H9 (cell line): ENCODE results near the gene WSCD1. TPM values are rescaled to one million over a fixed set of nuclear protein-coding genes. Genes with fewer than 3 reads are reported as not detected.

ENCODE experiments used
- DNase-seq: peaks from one replicate; pipeline ENCODE4 v3.0.0-alpha.2; 2017
- H2AFZ ChIP-seq: one replicate; pipeline ENCODE4 v1.6.1; 2013; ENCODE audit warnings: mild to moderate bottlenecking, low read length, control low read depth, moderate library complexity
- H2AK5ac ChIP-seq: 2 replicates; pipeline ENCODE4 v1.6.1; 2013; ENCODE audit warnings: low read length, control low read depth, mixed read lengths; ENCODE audit not compliant: insufficient read length
- H2BK120ac ChIP-seq: one replicate; pipeline ENCODE4 v1.6.1; 2013; ENCODE audit warnings: low read depth, mild to moderate bottlenecking, low read length, control low read depth, inconsistent platforms; ENCODE audit not compliant: poor library complexity, severe bottlenecking
- H2BK12ac ChIP-seq: 2 replicates; pipeline ENCODE4 v1.6.1; 2013; ENCODE audit warnings: low read length, control low read depth, mixed read lengths, low read depth; ENCODE audit not compliant: insufficient read length
- H2BK15ac ChIP-seq: 2 replicates; pipeline ENCODE4 v1.6.1; 2013; ENCODE audit warnings: low read depth, low read length, control low read depth
- H2BK20ac ChIP-seq: one replicate; pipeline ENCODE4 v1.6.1; 2013; ENCODE audit warnings: low read depth, mild to moderate bottlenecking, low read length, control low read depth, inconsistent platforms; ENCODE audit not compliant: poor library complexity, severe bottlenecking
- H2BK5ac ChIP-seq: 2 replicates; pipeline ENCODE4 v1.6.1; 2013; ENCODE audit warnings: low read length, control low read depth, mixed read lengths; ENCODE audit not compliant: insufficient read length
- H3K14ac ChIP-seq: 2 replicates; pipeline ENCODE4 v1.6.1; 2013; ENCODE audit warnings: low read length, control low read depth; ENCODE audit not compliant: insufficient read depth
- H3K18ac ChIP-seq: 2 replicates; pipeline ENCODE4 v1.6.1; 2013; ENCODE audit warnings: low read depth, mild to moderate bottlenecking, mixed read lengths, low read length, control low read depth; ENCODE audit not compliant: insufficient read length
- H3K23ac ChIP-seq: 2 replicates; pipeline ENCODE4 v1.6.1; 2013; ENCODE audit warnings: low read length, control low read depth, mixed read lengths, low read depth; ENCODE audit not compliant: insufficient read length
- H3K23me2 ChIP-seq: 2 replicates; pipeline ENCODE4 v1.6.1; 2013; ENCODE audit warnings: low read depth, mild to moderate bottlenecking, mixed read lengths, low read length, control low read depth; ENCODE audit not compliant: insufficient read length, poor library complexity, severe bottlenecking
- H3K27ac ChIP-seq: 2 replicates; pipeline ENCODE4 v1.5.1; 2013; ENCODE audit warnings: low read length, control low read depth, mixed read lengths, low read depth; ENCODE audit not compliant: insufficient read length
- H3K27me3 ChIP-seq: 2 replicates; pipeline ENCODE4 v1.6.1; 2013; ENCODE audit warnings: low read length, control low read depth, inconsistent platforms; ENCODE audit not compliant: insufficient read depth
- H3K4ac ChIP-seq: 2 replicates; pipeline ENCODE4 v1.6.1; 2013; ENCODE audit warnings: low read depth, mild to moderate bottlenecking, control low read depth, inconsistent platforms, low read length, moderate library complexity
- H3K4me1 ChIP-seq: 2 replicates; pipeline ENCODE4 v1.6.1; 2013; ENCODE audit warnings: low read length, control low read depth, inconsistent platforms; ENCODE audit not compliant: insufficient read depth
- H3K4me2 ChIP-seq: 2 replicates; pipeline ENCODE4 v1.6.1; 2013; ENCODE audit warnings: low read length, control low read depth, mixed read lengths; ENCODE audit not compliant: insufficient read length, insufficient read depth
- H3K56ac ChIP-seq: 2 replicates; pipeline ENCODE4 v1.6.1; 2013; ENCODE audit warnings: low read depth, mild to moderate bottlenecking, mixed read lengths, low read length, control low read depth; ENCODE audit not compliant: insufficient read length
- H3K79me1 ChIP-seq: 2 replicates; pipeline ENCODE4 v1.6.1; 2013; ENCODE audit warnings: low read depth, mild to moderate bottlenecking, moderate library complexity, low read length, control low read depth, inconsistent platforms; ENCODE audit not compliant: insufficient read depth, poor library complexity, severe bottlenecking
- H3K79me2 ChIP-seq: 2 replicates; pipeline ENCODE4 v1.6.1; 2013; ENCODE audit warnings: low read length, control low read depth, inconsistent platforms; ENCODE audit not compliant: insufficient read depth
- H3K9ac ChIP-seq: 2 replicates; pipeline ENCODE4 v1.6.1; 2013; ENCODE audit warnings: low read length, control low read depth, mixed read lengths; ENCODE audit not compliant: insufficient read length; ENCODE audit errors: extremely low read depth
- H3K9me3 ChIP-seq: one replicate; pipeline ENCODE4 v1.6.1; 2013; ENCODE audit warnings: low read depth, low read length, inconsistent platforms; ENCODE audit not compliant: control insufficient read depth
- H3T11ph ChIP-seq: one replicate; pipeline ENCODE4 v1.6.1; 2013; ENCODE audit warnings: mild to moderate bottlenecking, low read length, control low read depth, inconsistent platforms
- H4K20me1 ChIP-seq: one replicate; pipeline ENCODE4 v1.6.1; 2013; ENCODE audit not compliant: control insufficient read depth, insufficient read length, insufficient read depth
- H4K5ac ChIP-seq: 2 replicates; pipeline ENCODE4 v1.6.1; 2013; ENCODE audit warnings: low read depth, mild to moderate bottlenecking, mixed read lengths, low read length, control low read depth; ENCODE audit not compliant: insufficient read length
- H4K8ac ChIP-seq: replicated peaks from 2 replicates; pipeline ENCODE4 v1.6.1; 2013; ENCODE audit warnings: low read length, control low read depth, mixed read lengths, low read depth; ENCODE audit not compliant: insufficient read length
- H4K91ac ChIP-seq: 2 replicates; pipeline ENCODE4 v1.6.1; 2013; ENCODE audit warnings: low read depth, mild to moderate bottlenecking, moderate library complexity, mixed read lengths, low read length, control low read depth; ENCODE audit not compliant: insufficient read length
- H3K27ac Mint-ChIP-seq, 3 experiments: 2 replicates in 2 of 3; 3 replicates in 1 of 3; pipeline ENCODE4 v1.8.0; 2020 to 2021; ENCODE audit warnings: mixed read lengths in 3 of 3, mild to moderate bottlenecking in 1 of 3, moderate library complexity in 1 of 3
- H3K27me3 Mint-ChIP-seq: 2 replicates; pipeline ENCODE4 v1.8.0; 2021; ENCODE audit warnings: low read depth, mild to moderate bottlenecking, moderate library complexity, mixed read lengths
- H3K36me3 Mint-ChIP-seq, 3 experiments: 2 replicates in 2 of 3; 3 replicates in 1 of 3; pipeline ENCODE4 v1.8.0; 2020 to 2021; ENCODE audit warnings: low read depth in 3 of 3, mixed read lengths in 3 of 3; ENCODE audit not compliant: insufficient read depth in 1 of 3
- H3K4me1 Mint-ChIP-seq, 2 experiments: 2 replicates each; pipeline ENCODE4 v1.8.0; 2020; ENCODE audit warnings: mixed read lengths in 2 of 2
- H3K4me3 Mint-ChIP-seq, 2 experiments: 2 replicates in 1 of 2; 3 replicates in 1 of 2; pipeline ENCODE4 v1.8.0; 2020 to 2021; ENCODE audit warnings: mild to moderate bottlenecking in 2 of 2, mixed read lengths in 2 of 2, moderate library complexity in 1 of 2
- H3K9me3 Mint-ChIP-seq, 2 experiments: 2 replicates in 1 of 2; 3 replicates in 1 of 2; pipeline ENCODE4 v1.8.0; 2020; ENCODE audit warnings: mild to moderate bottlenecking in 2 of 2, mixed read lengths in 2 of 2, moderate library complexity in 1 of 2
- CTCF ChIP-seq: fragments of 200-600 bp; sonication (generic); conservative IDR thresholded peaks from 3 replicates; pipeline ENCODE4 v1.8.0; 2021; ENCODE audit warnings: antibody characterized with exemption, mild to moderate bottlenecking
- WGBS: extraction: QIAGEN DNeasy Blood & Tissue Kit; methylation state at CpG from one replicate; pipeline ENCODE4 v1.1.7; 2013; ENCODE audit warnings: missing lambda C conversion rate, low lambda C conversion rate, mixed read lengths; ENCODE audit not compliant: insufficient read length; ENCODE audit errors: extremely low coverage; 5-methylcytosine and 5-hydroxymethylcytosine counted together
- total RNA-seq: library from RNA; stranded (reverse); gene quantifications from 2 replicates; pipeline ENCODE4 v1.2.1, GENCODE V29; 2021

Gene WSCD1
- total RNA-seq, 1 experiment from 2014 or later, result 33.6 TPM

DNA sequence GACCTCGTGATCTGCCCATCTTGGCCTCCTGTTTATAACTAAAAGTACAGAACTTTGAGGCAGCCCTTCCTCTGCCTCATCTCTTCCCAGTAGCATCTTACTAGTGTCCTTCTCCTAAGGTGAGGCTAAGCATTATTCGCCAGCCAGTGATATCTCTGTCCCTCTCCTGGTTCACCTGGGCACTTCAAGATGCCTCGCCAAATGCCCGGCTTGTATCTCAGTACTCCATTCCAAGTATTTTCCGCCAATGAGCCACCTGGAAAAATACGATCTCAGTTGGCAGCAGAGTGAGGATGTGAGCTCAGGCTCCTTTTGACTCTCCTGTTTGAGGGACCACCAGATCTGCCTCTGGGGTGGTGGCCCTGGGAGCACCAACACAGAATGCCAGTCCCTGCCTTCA is 25.9 kb upstream of the WSCD1 start:
- H3K23me2 ChIP-seq, result no peaks in the 10 kb centered on the region
- no peak overlapping the region for H3K14ac ChIP-seq
- H2BK15ac ChIP-seq, result no peak overlapping the region
- no peaks in the 10 kb centered on the region for H3K9me3 ChIP-seq
- no peak overlapping the region for H3K23ac ChIP-seq
- no peaks in the 10 kb centered on the region for H3K27me3 ChIP-seq
- no peak overlapping the region for H4K5ac ChIP-seq
- H3K4me3 Mint-ChIP-seq, result no peak overlapping the region
- no peak overlapping the region for H2AFZ ChIP-seq
- WGBS, result no CpG with 5 or more reads among the region's 6 CpGs
- no peaks in the 10 kb centered on the region; the same call in 1 of the 2 replicates for H3K27me3 Mint-ChIP-seq
- no peak overlapping the region for H3K18ac ChIP-seq
- no peak overlapping the region for H3K27ac Mint-ChIP-seq
- no peak overlapping the region for H3K9ac ChIP-seq
- no peak overlapping the region for H3K27ac ChIP-seq
- H2BK5ac ChIP-seq, result no peak overlapping the region
- no peak overlapping the region for H4K8ac ChIP-seq
- H2BK120ac ChIP-seq, result no peak overlapping the region
- H4K20me1 ChIP-seq, result no peaks in the 10 kb centered on the region
- peaks cover 0 to 6% of the 10 kb centered on the region in 2 experiments; a peak in 2 of 5 replicates for H3K9me3 Mint-ChIP-seq
- no peak overlapping the region for H2AK5ac ChIP-seq
- H3K4ac ChIP-seq, result no peak overlapping the region
- H3T11ph ChIP-seq, result no peak overlapping the region
- H3K56ac ChIP-seq, result no peak overlapping the region
- H2BK20ac ChIP-seq, result no peak overlapping the region
- peaks cover 0 to 5% (median 2%) of the 10 kb centered on the region in 3 experiments; a peak in 3 of 7 replicates for H3K36me3 Mint-ChIP-seq
- H3K79me1 ChIP-seq, result no peaks in the 10 kb centered on the region
- H3K4me2 ChIP-seq, result no peak overlapping the region
- no peaks in the 10 kb centered on the region for H3K4me1 ChIP-seq
- DNase-seq, result no peak
- H3K4me1 Mint-ChIP-seq, result no peaks in the 10 kb centered on the region
- no peak overlapping the region for H4K91ac ChIP-seq
- TF ChIP-seq CTCF, result no peak
- no peak overlapping the region for H2BK12ac ChIP-seq
- no peaks in the 10 kb centered on the region for H3K79me2 ChIP-seq
